ENCODE data around the gene SMIM38.

GRCh38 chr11:69157156-69157821 is 1.6 kb downstream of the SMIM38 start:
- TF ChIP-seq FOSL1 (IDR thresholded peaks at IDR 0.05; ENCODE audit: low read depth) (no peak), SIN3A (IDR thresholded peaks at IDR 0.05; ENCODE audit: low read depth) (no peak), ATF3 (IDR thresholded peaks at IDR 0.05) (no peak), EZH2 (IDR thresholded peaks at IDR 0.05) (no peak), POLR2AphosphoS5 (IDR thresholded peaks at IDR 0.05; ENCODE audit: low read depth, low read length) (no peak), POLR2A (IDR thresholded peaks at IDR 0.05; ENCODE audit: borderline replicate concordance, extremely low read depth, insufficient read depth, insufficient read length) (no peak), YY1 (IDR thresholded peaks at IDR 0.05; ENCODE audit: extremely low read depth, insufficient replicate concordance, low read depth, low read length) (no peak), JUND (IDR thresholded peaks at IDR 0.05) (no peak), ZBTB33 (IDR thresholded peaks at IDR 0.05; ENCODE audit: extremely low read depth, insufficient replicate concordance, low read length) (no peak), REST (IDR thresholded peaks at IDR 0.05; ENCODE audit: low read depth) (no peak), RAD21 (IDR thresholded peaks at IDR 0.05; ENCODE audit: low read depth) (no peak), ZNF274 (IDR thresholded peaks at IDR 0.05; ENCODE audit: low read depth, low read length) (no peak)
- TF ChIP-seq, protein P1, sequence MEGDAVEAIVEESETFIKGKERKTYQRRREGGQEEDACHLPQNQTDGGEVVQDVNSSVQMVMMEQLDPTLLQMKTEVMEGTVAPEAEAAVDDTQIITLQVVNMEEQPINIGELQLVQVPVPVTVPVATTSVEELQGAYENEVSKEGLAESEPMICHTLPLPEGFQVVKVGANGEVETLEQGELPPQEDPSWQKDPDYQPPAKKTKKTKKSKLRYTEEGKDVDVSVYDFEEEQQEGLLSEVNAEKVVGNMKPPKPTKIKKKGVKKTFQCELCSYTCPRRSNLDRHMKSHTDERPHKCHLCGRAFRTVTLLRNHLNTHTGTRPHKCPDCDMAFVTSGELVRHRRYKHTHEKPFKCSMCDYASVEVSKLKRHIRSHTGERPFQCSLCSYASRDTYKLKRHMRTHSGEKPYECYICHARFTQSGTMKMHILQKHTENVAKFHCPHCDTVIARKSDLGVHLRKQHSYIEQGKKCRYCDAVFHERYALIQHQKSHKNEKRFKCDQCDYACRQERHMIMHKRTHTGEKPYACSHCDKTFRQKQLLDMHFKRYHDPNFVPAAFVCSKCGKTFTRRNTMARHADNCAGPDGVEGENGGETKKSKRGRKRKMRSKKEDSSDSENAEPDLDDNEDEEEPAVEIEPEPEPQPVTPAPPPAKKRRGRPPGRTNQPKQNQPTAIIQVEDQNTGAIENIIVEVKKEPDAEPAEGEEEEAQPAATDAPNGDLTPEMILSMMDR (IDR thresholded peaks at IDR 0.05 in 2 of 3, conservative IDR thresholded peaks at IDR 0.05 in 1 of 3; ENCODE audit: borderline replicate concordance in 1 of 3, insufficient read depth in 1 of 3, low read depth in 2 of 3, low read length in 2 of 3): no peak
- TF ChIP-seq, protein P2, sequence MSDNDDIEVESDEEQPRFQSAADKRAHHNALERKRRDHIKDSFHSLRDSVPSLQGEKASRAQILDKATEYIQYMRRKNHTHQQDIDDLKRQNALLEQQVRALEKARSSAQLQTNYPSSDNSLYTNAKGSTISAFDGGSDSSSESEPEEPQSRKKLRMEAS (IDR thresholded peaks at IDR 0.05): no peak
